CD4-positive, alpha-beta T cell treated with Interleukin-10 for 1 hour (primary cell): ENCODE measurements around the gene SLC4A1.
A peak's percentile ranks its signal among the peaks of the same experiment; 100 is the strongest.

Experiments used
- DNase-seq: peaks from one replicate; pipeline ENCODE4 v3.0.0-alpha.2; 2020

The SLC4A1 gene

GRCh38 chr17:44219616-44220212 is 48.2 kb downstream of the SLC4A1 start, which contains the start of gene UBTF:
Gene UBTF, minus strand, starts transcription at chr17:44219675. Its CDS starts 1,446 bp downstream, at chr17:44218229.
- DNase-seq = peak; percentile 83

DNA sequence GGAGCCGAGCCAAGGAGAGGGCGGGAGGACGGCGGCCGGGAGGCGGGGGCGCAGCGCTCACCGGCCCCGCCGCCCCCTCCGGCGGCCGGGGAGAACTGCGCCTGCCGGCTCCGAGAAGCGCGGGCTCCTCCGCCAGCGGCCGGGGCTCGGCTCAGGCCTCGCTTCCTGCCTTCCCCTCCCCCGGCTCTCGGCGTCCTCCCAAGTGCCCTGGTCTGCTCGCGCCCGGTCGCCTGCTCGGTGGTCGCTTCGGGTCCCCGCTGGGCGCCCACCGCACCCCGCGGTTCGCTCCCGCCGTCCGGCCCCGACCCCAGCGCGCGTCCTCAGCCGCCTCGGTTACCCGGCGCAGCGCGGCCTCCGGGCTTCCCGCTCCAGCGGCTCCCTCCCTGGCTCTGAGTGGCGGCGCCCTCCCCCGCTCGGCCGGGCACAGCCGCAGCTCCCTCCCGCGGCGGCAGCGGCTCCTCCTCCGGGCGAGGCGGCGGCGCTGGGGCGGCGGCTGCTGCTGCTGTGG is 48.8 kb downstream of the SLC4A1 start:
- peak; percentile 73 for DNase-seq

GRCh38 chr17:44218344-44219107 is 49.4 kb downstream of the SLC4A1 start:
- peak; percentile 92 for DNase-seq

- DNase-seq = no peak
Observed at GRCh38 chr17:44217738-44218343, 50.1 kb downstream of the SLC4A1 start.

- no peak for DNase-seq
Observed at GRCh38 chr17:44216694-44217093, 51.2 kb downstream of the SLC4A1 start.

- DNase-seq = peak; percentile 54
Observed at GRCh38 chr17:44216173-44216572, 51.8 kb downstream of the SLC4A1 start.

DNA sequence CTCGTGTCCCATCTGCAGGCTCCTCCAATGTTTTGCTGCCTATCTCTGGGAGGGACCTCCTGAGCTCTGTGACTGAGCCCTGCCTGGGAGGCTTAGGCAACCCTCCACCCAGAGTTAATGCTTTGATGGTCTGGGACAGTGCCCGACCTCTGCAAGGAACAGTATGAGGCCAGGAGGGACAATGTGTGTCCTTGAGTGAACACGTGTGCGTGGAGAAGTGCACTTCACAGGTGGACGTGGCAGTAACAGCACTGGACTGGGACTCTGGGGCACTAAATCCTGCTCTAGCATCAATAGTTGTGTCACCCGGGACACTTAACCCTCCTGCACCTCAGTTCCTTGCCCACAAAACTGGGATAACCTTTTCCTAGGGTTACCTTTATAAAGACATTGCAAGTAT is 53.0 kb downstream of the SLC4A1 start:
- no peak for DNase-seq

- no peak for DNase-seq
Observed at GRCh38 chr17:44214230-44214494, 53.8 kb downstream of the SLC4A1 start.

DNA sequence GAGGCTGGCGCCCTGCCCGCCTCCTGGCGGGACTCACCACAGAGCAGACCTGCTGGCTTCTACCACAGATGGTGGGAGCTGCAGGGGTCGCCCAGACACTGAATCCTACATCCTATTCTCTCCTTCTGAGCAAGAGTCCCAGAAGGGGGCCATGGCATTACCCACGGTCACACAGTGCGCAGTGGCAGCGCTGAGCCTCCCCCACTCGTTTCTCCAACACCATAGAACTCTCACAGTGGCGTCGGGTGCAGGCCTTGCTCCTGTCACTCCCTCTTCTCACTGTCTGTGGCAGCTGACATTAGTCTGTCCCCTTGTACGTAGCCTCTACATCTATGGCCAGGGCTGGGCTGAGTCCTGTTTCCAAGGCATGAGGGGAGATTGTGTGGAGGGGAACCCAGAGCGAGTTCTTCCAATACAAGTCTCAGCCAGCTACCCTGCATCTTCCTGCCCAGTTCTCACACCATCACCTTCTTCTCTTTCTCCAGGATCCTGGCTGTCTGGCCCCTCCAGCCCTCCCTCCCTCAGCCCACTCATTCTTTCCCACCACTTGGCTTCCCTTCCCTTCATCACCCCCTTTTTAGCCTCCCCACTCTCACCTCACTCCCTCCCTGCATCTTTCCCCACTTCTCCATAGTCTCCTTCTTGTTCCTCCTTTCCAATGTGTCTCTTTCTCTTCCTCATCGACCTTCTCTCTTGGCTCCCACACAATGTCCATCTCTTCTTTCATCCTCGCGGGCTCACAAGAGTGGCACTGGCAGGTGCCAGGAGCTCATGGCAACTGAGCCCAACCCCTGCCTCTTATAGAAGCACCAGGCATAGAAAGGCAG is 54.3 kb downstream of the SLC4A1 start:
- DNase-seq = no peak

DNA sequence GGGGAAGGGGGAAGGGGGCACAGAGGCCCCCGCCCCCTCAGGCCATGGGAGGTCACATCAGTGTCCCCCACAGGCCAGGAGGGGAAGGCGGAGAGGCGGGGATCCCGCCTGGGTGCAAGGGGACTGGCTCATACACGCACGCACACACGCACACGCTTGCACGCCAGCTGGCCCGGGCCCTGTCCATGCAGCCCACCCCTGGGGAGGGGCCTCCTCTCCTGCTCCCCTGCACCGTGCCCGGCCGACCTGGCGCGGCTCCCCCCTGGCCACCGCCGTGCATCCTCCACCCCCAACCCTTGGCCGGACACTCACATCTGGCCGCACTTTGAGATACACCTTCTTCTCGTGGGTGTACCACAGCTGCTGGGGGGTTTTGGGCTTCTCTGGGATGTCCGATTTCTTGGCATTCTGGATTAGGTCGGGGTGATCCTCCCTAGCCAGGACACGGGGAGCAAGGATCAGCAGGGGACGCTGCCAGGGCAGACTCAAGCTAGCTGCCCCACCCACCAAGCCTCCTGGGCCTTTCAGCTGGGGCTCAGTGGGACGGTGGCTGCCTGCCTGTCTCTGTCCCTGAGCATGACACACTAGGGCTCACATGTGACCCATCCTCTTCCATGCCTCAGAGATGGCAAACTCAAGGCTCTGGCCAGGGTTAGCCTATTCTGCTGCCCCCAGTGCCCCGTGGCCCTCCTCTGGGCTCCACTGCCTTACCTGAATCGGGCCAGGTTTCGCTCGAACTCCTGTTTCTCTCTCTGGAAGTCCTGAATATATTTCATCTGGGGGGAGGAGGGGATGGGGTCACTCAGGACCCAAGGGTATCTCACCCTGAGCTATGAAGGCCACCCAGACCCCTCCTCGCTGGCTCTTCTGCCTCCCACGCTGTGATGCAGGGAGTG is 55.2 kb downstream of the SLC4A1 start:
- no peak for DNase-seq

GRCh38 chr17:44211281-44212265 is 56.4 kb downstream of the SLC4A1 start:
- no peak for DNase-seq

GRCh38 chr17:44210342-44211192 is 57.4 kb downstream of the SLC4A1 start:
- DNase-seq = peak; percentile 93

DNA sequence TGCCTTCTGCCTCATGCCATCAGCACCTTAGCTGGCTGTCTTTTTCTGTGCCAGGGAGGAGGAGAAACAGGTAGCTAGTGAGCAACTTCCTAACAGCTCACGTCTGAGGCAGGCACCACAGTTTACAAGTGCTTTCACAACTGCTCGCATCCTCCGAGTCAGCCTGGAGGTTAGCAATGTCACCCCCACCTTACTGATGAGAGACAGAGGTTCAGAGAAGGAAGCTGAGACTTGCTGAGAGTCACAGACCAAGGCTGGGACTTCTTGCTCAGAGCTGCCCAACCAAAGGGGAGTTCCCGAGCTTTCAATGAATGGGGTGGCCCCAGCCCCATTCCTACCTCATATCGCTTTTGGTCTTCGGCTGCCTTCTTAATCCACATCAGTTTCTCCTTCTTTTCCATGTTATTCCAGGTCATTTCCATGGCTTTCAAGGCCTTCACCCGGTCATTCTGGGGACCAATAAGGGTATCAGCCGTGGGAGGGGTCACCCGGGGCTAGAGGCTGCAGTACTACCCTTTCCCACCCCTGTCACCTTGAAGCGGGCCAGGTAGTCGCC is 58.1 kb downstream of the SLC4A1 start:
- peak; percentile 30 for DNase-seq

- no peak for DNase-seq
Observed at GRCh38 chr17:44207743-44208142, 60.2 kb downstream of the SLC4A1 start.

DNA sequence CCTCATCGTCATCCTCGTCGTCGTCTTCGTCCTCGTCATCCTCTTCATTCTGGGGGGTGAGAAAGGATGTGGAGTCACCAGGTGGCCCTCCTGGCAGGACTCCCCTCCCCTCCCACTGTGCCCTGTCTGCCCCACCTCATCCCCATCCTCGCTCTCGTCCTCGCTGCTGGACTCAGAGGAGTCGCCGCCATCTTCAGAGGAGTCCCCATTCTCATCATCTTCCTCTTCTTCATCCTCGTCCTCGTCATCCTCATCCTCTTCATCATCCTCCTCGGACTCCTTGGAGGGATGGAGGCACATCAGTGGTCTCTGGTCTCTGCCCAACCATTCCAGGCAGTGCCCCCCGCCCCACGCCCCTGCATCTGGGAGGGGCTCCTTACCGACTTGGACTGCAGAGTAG is 60.6 kb downstream of the SLC4A1 start:
- DNase-seq = no peak

GRCh38 chr17:44206825-44207155 is 61.1 kb downstream of the SLC4A1 start:
- no peak for DNase-seq

DNA sequence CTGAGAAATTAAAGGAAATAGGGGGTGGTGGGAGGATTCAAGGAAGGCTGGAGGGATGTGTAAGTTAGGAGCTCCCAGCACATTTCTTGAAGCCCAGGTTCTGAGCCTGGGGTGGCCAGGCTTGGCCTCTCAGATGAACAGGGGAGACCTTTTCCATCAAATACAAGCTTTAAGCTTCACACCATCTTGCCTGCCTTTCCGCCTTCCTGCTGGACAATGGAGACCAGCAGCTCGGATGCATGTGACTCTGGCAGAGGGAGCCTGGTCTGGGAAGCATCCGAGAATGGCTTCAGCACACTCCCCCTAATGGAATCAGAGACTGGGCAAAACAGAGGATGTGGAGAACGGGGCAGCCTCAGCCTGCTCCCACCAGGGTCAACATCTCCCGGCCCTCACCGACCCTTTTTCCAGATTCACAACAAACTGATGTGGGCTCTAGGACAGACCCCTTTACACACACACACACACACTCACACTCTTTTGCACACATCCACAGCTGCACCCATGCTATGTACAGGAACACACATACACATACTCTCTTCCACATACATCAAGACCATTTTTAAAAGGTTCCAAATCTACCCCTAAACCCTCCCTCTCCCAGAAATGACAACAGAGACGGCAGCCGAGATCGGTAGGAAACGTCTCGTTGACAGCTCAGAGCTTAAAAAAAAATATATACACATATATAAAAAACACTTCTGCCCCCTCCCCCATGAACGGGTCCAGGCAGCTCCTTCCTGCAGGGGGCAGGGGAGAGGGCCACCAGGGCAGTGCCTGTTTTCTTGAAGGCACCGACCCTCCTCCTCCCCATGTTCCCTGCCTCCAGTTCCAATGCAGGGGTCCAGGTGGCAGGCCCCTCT is 61.7 kb downstream of the SLC4A1 start:
- DNase-seq = no peak

- no peak for DNase-seq
Observed at GRCh38 chr17:44204441-44204882, 63.5 kb downstream of the SLC4A1 start.
